ENCODE data around the gene ANXA9. TPM values are rescaled to one million over a fixed set of nuclear protein-coding genes. Genes with fewer than 3 reads are reported as not detected.
A peak's percentile ranks its signal among the peaks of the same experiment; 100 is the strongest.

Gene ANXA9
- total and polyA plus RNA-seq, 10 donors: 0.12 to 0.92 (median 0.29) TPM; not detected in 2

DNA sequence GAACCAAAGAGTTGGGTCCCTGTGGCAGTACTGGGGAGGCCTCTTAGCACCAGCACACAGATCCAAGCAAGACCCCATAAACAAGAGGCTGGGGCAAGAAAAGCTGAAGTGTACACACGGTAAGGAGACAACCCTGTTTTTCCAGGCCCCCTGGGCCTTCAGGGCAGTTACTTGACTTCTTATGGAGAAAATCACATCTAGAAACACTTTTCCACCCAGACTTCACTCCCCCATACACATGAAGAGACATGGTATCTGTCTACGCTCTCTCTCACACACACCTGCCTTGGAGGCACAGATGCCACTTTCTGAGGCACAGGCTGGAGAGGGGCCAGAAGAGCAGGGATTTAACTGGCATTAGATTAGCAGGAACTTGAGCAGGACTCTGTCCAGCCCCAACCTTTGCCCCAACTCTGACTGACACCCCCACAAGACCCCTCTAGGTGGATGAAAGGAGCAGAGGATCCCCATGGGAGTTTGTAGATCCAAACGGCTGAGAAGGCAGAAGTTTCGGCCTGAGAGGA, 9.6 kb upstream of the ANXA9 start:
- intact Hi-C loops (cut with DNase I; ENCODE audit: low total_unique reads): loop anchor here (10.0 kb wide), 1 partner anchor 48 kb away; the partner anchor contains the start of gene SETDB1
- TF ChIP-seq POLR2A (IDR thresholded peaks at IDR 0.05) (no peak), POLR2AphosphoS5 (IDR thresholded peaks at IDR 0.05) (no peak)
- TF ChIP-seq, protein P1, sequence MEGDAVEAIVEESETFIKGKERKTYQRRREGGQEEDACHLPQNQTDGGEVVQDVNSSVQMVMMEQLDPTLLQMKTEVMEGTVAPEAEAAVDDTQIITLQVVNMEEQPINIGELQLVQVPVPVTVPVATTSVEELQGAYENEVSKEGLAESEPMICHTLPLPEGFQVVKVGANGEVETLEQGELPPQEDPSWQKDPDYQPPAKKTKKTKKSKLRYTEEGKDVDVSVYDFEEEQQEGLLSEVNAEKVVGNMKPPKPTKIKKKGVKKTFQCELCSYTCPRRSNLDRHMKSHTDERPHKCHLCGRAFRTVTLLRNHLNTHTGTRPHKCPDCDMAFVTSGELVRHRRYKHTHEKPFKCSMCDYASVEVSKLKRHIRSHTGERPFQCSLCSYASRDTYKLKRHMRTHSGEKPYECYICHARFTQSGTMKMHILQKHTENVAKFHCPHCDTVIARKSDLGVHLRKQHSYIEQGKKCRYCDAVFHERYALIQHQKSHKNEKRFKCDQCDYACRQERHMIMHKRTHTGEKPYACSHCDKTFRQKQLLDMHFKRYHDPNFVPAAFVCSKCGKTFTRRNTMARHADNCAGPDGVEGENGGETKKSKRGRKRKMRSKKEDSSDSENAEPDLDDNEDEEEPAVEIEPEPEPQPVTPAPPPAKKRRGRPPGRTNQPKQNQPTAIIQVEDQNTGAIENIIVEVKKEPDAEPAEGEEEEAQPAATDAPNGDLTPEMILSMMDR (IDR thresholded peaks at IDR 0.05 in 8 of 11, conservative IDR thresholded peaks at IDR 0.05 in 3 of 11): no peak
- Histone ChIP-seq H3K27me3 (replicated peaks in 1 of 7) (no peaks in the 10 kb centered on the region), H3K36me3 (peaks cover 0 to 19% (median 17%) of the 10 kb centered on the region in 6 donors), H3K9me3 (no peaks in the 10 kb centered on the region), H3K4me3 (peak overlapping the region in 4 of 8 donors; percentile 67 to 90 (median 78)), H3K27ac (peak overlapping the region in 7 of 8 donors; percentile 39 to 97 (median 95)), H3K4me1 (peaks cover 39 to 72% (median 64%) of the 10 kb centered on the region in 6 donors)
- peak; percentile 36 for DNase-seq
- WGBS, 5 donors: 59 to 73% (median 64%) methylated on average over 4 of the region's 4 CpGs

DNA sequence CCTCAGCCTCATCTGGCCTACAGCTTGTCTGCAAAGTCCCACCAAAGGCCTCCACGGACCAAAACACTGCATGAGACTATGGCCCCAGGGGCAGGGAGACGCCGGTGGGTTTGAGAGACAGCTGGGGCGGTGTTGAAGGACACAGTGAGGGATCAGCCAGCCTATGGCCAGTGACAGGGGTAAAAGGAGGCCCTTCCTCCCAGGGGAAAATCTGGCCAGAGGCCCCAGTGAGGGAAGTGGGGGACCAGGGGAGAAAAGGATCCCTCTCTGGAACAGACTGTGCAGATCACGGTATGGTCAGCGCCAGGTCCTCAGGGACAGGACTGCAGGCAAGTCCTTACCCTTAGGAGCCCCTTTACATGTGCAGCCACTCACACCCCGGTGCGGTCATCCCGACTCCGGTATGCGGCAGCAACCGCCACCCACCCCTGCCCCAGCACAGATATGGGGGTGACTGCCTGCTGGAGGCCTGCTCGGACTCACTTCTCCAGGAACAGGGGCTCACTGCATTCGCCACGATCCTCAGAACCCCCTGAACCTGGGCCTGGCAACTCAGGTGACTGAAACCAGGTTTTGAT, 8.7 kb upstream of the ANXA9 start:
- Histone ChIP-seq H3K9me3 (no peaks in the 10 kb centered on the region), H3K4me1 (peaks cover 41 to 81% (median 73%) of the 10 kb centered on the region in 6 donors), H3K4me3 (peak overlapping the region; percentile 67 to 90 (median 75)), H3K36me3 (peaks cover 0 to 11% (median 9%) of the 10 kb centered on the region in 6 donors), H3K27ac (peak overlapping the region; percentile 92 to 97 (median 96)), H3K27me3 (replicated peaks in 1 of 7) (no peaks in the 10 kb centered on the region)
- WGBS, 5 donors: 20 to 32% (median 25%) methylated on average over 14 to 15 of the region's 15 CpGs
- peak; percentile 86 for DNase-seq
- TF ChIP-seq POLR2A (IDR thresholded peaks at IDR 0.05) (no peak), POLR2AphosphoS5 (IDR thresholded peaks at IDR 0.05) (no peak)
- TF ChIP-seq, protein P1 (IDR thresholded peaks at IDR 0.05 in 8 of 11, conservative IDR thresholded peaks at IDR 0.05 in 3 of 11): no peak
- intact Hi-C loops (cut with DNase I; ENCODE audit: low total_unique reads): loop anchor here (10.0 kb wide), 1 partner anchor 49 kb away; the partner anchor contains the start of gene SETDB1

DNA sequence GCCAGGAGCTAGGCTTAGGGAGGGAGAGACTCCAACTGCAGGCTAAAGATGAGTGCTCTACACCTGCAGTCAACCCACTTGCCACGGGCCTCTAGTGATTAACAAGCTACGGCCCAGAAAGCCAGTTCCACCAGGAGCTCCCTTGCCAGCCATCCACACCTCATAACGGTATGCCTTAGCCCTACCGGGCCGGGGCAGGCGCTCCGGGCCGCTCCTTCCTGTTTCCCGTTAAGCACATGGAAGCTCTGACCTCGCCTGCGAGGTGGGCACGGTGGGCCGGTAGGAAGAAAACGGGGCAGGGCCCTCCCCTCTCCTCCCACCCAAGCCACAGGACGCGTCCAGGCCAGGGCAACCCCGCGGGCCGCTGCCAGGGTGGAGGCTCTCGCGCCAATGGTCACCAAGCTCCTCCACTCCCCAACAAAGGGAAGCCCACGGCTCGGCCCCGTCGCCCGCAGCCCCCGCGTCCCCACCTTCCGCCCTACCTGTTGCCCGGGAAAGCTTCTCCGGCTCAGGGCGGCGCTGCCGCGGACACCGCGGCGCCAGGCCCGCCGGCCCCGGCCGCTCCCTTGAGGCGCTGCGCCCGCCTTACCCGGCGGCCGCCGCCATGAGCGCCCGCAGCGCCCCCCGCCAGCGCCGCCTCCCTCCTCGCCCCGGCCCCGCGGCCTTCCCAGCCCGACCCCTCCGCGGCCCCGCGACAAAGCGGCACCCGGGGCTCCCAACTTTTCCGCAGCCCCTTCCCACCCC, 8.1 kb upstream of the ANXA9 start:
- Histone ChIP-seq H3K4me3 (peak overlapping the region; percentile 67 to 90 (median 75)), H3K36me3 (peaks cover 0 to 4% (median 2%) of the 10 kb centered on the region in 6 donors), H3K27ac (peak overlapping the region; percentile 92 to 97 (median 96)), H3K4me1 (peaks cover 44 to 88% (median 79%) of the 10 kb centered on the region in 6 donors), H3K9me3 (no peaks in the 10 kb centered on the region), H3K27me3 (replicated peaks in 1 of 7) (no peaks in the 10 kb centered on the region)
- DNase-seq: peak; percentile 90
- 0 to 4% (median 1%) methylated on average over 32 to 67 of the region's 67 CpGs for WGBS, 5 donors
- TF ChIP-seq POLR2AphosphoS5 (IDR thresholded peaks at IDR 0.05) (peak in 2 of 3 donors; percentile 31 to 52), POLR2A (IDR thresholded peaks at IDR 0.05) (no peak)
- TF ChIP-seq, protein P1 (IDR thresholded peaks at IDR 0.05 in 8 of 11, conservative IDR thresholded peaks at IDR 0.05 in 3 of 11): peak in 1 of 11 experiments; percentile 16
- intact Hi-C loops (cut with DNase I; ENCODE audit: low total_unique reads): loop anchor here (10.0 kb wide), 1 partner anchor 49 kb away; the partner anchor contains the start of gene SETDB1

All from spleen (tissue), 11 donors.